Epithelial cell of esophagus (primary cell): Measurements from ENCODE around the gene MRTFA.

Source experiments
- DNase-seq: peaks from one replicate; pipeline ENCODE4 v3.0.0; 2010; ENCODE audit warnings: low read depth
- H3K4me3 ChIP-seq: 2 replicates; pipeline ENCODE4 v1.5.1; 2011; ENCODE audit warnings: mild to moderate bottlenecking, low read length, control low read depth
- TF ChIP-seq, protein P1 (sequence below): IDR thresholded peaks from 2 replicates; pipeline ENCODE4 v1.5.1; 2011; ENCODE audit warnings: low read depth, mild to moderate bottlenecking, low read length, control low read depth, inconsistent platforms; ENCODE audit not compliant: insufficient read depth; ENCODE audit errors: missing control alignments

The MRTFA gene

DNA sequence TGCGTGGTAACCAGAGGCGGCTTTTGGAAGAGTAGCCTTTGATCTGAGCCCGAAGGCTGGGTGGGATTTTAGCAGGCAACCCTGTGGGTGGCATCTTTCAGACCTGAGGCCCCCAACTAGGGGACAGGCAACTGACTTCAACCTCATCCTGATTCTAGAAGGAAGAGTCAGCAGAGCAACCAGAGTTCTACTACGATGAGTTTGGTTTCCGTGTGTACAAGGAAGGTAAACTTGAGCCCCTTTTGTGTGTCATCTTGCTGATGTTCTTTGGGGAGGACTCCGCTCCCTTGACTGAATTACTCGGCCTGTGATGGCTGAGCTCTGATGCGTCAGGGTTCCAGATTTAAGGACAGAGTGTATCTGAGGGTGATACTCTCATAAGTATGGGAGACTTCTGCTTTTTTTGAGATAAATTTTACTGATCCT is 234.5 kb downstream of the MRTFA start:
- no peak overlapping the region for H3K4me3 ChIP-seq
- TF ChIP-seq, protein P1, sequence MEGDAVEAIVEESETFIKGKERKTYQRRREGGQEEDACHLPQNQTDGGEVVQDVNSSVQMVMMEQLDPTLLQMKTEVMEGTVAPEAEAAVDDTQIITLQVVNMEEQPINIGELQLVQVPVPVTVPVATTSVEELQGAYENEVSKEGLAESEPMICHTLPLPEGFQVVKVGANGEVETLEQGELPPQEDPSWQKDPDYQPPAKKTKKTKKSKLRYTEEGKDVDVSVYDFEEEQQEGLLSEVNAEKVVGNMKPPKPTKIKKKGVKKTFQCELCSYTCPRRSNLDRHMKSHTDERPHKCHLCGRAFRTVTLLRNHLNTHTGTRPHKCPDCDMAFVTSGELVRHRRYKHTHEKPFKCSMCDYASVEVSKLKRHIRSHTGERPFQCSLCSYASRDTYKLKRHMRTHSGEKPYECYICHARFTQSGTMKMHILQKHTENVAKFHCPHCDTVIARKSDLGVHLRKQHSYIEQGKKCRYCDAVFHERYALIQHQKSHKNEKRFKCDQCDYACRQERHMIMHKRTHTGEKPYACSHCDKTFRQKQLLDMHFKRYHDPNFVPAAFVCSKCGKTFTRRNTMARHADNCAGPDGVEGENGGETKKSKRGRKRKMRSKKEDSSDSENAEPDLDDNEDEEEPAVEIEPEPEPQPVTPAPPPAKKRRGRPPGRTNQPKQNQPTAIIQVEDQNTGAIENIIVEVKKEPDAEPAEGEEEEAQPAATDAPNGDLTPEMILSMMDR = no peak
- DNase-seq = no peak

DNA sequence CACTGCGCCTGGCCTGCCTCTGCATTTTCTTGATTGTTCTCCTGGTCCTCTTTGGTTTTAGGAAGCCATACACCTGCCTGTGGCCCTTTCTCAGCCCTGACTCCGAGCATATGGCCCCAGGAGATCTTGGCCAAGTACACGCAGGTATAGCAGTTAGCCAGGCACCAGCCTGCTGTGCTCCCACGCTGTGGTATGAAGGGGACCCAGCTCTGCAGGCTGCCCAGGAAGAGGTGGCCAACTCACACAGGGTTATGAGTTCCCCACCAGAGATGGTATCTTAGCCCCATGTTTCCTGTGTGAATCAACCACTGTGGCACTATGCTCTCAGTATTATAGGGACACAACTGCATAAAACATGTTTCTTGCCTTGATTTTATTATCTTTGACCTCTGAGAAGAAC is 235.0 kb downstream of the MRTFA start:
- DNase-seq = no peak
- no peak overlapping the region for H3K4me3 ChIP-seq
- TF ChIP-seq, protein P1 = no peak

DNA sequence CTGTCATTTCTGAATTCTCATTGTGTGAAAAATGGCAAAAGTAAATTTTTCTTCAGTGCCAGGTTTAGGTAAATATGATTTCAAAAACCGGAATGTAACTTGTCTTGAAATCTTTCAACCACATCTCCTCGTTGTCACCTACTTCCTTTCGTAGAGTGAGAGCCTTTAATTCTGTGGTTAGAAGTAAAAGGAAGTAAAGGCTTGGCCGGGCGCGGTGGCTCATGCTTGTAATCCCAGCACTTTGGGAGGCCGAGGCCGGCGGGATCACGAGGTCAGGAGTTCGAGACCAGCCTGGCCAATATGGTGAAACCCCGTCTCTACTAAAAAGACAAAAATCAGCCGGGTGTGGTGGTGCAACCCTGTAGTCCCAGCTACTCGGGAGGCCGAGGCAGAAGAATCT is 236.4 kb downstream of the MRTFA start:
- no peak for DNase-seq
- TF ChIP-seq, protein P1 = no peak
- H3K4me3 ChIP-seq = no peak overlapping the region

DNA sequence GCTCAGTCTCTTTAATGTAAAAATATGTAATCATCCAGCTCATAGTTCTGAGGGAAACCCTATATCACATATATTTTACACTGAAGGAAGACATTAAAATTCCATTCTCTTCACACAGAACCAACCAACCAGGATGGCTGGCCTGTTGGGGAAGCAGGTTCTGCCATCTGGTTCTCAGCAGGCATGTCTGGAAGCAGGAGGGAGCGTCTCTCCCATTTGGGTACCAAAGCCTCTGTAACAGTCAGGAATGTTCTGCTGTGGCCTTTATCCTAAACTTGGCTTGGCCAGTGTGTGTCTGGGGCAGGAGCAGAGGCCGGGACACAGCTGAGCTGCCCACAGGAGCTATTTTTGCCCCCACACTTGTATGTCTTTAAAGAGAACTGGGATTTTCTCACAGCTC is 236.9 kb downstream of the MRTFA start:
- H3K4me3 ChIP-seq = no peak overlapping the region
- TF ChIP-seq, protein P1 = no peak

DNA sequence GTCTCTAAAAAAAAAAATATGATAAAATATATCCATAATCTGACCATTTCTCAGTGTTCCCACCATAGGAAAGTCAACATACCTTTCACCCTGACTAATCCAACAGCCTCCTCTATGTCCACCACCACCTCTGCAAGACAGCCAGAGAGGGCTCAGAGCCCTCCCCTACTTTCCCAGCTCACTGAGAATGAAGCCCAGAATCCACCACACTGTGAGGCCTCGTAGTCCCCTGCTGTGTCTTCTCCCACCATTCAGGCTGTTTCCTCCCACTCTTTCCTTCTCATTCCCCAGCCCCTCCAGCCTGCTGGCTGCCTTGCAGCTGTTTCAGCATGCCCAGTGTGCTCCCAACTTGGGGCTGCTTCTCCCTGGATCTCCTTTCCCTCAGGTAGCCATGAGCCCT is 239.1 kb downstream of the MRTFA start:
- no peak overlapping the region for H3K4me3 ChIP-seq
- DNase-seq = no peak
- TF ChIP-seq, protein P1 = no peak

More for the DNA sequence above, 236.9 kb downstream of the MRTFA start:
- no peak for DNase-seq

DNA sequence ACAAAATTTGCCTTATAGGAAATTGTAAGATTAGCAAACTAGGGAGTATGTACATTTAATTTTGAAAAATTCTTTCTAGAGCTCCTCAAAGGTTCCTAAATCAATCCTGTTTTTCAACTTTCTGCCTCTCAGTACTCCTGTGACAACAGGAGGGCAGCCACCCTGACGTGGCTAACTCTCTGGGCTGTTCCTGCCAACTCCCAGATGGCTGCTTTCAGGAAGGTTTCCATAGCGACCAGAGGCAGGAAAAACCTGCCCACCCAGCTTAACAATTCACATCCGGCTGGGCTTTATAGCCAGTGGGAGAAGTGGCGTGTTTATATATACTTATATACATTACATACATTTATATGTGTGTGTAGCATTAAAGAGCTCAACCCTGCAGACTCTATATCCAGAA is 239.6 kb downstream of the MRTFA start:
- DNase-seq = peak; percentile 97
- TF ChIP-seq, protein P1 = no peak
- no peak overlapping the region for H3K4me3 ChIP-seq

DNA sequence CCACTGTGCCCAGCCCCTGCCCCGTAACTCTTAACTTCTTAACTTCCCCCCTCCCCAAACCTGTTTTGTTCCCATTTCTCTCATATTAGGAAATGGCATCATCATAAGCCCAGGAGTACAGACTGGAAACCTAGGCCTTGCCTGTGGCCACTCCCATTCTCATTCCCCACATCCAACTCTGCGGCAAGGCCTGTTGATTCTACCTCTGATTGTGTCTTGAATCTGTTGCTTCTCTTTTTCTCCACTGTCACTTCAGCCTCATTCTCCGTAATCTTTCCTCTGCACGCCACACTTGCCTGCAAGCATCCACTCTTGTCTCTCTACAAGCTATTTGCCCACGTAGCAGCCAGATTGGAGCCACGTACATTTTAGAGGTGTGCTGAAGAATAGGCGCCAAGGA is 240.9 kb downstream of the MRTFA start:
- no peak overlapping the region for H3K4me3 ChIP-seq
- TF ChIP-seq, protein P1 = no peak
- no peak for DNase-seq
